Fibroblast of mammary gland (primary cell): Measurements from ENCODE around the gene HOXD12.

Source experiments
- DNase-seq: peaks from one replicate; pipeline ENCODE4 v3.0.0-alpha.2; 2010; ENCODE audit warnings: low read depth
- H3K4me3 ChIP-seq: 2 replicates; pipeline ENCODE4 v1.5.1; 2011; ENCODE audit warnings: low read depth, mild to moderate bottlenecking, low read length, moderate library complexity; ENCODE audit not compliant: control insufficient read depth
- TF ChIP-seq, protein P1 (sequence below): conservative IDR thresholded peaks from 2 replicates; pipeline ENCODE4 v1.5.1; 2011; ENCODE audit warnings: low read depth, low read length, inconsistent platforms; ENCODE audit not compliant: control insufficient read depth, insufficient read depth

HOXD12 gene

DNA sequence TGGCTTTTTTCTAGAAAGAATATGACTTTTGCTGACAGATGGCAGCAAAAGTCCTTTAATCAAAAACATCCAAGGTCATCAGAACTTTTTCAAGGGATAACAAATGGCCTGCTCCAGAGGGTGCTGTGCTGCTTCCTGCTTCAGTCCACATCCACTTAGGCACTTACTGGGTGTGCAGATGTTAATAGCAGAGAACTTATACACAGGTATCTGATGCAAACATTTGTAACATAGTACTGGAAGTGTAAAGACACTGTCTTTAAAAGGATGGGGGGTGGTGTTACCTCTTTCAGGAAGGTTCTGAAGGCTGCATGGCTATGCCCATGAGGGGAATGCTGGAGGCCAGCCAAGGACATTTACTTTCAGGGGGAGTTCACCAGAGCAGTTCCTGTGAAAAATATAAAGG lies 35.4 kb downstream of the HOXD12 start:
- peak; percentile 64 for DNase-seq
- H3K4me3 ChIP-seq: no peak overlapping the region
- TF ChIP-seq, protein P1, sequence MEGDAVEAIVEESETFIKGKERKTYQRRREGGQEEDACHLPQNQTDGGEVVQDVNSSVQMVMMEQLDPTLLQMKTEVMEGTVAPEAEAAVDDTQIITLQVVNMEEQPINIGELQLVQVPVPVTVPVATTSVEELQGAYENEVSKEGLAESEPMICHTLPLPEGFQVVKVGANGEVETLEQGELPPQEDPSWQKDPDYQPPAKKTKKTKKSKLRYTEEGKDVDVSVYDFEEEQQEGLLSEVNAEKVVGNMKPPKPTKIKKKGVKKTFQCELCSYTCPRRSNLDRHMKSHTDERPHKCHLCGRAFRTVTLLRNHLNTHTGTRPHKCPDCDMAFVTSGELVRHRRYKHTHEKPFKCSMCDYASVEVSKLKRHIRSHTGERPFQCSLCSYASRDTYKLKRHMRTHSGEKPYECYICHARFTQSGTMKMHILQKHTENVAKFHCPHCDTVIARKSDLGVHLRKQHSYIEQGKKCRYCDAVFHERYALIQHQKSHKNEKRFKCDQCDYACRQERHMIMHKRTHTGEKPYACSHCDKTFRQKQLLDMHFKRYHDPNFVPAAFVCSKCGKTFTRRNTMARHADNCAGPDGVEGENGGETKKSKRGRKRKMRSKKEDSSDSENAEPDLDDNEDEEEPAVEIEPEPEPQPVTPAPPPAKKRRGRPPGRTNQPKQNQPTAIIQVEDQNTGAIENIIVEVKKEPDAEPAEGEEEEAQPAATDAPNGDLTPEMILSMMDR: peak; percentile 1

DNA sequence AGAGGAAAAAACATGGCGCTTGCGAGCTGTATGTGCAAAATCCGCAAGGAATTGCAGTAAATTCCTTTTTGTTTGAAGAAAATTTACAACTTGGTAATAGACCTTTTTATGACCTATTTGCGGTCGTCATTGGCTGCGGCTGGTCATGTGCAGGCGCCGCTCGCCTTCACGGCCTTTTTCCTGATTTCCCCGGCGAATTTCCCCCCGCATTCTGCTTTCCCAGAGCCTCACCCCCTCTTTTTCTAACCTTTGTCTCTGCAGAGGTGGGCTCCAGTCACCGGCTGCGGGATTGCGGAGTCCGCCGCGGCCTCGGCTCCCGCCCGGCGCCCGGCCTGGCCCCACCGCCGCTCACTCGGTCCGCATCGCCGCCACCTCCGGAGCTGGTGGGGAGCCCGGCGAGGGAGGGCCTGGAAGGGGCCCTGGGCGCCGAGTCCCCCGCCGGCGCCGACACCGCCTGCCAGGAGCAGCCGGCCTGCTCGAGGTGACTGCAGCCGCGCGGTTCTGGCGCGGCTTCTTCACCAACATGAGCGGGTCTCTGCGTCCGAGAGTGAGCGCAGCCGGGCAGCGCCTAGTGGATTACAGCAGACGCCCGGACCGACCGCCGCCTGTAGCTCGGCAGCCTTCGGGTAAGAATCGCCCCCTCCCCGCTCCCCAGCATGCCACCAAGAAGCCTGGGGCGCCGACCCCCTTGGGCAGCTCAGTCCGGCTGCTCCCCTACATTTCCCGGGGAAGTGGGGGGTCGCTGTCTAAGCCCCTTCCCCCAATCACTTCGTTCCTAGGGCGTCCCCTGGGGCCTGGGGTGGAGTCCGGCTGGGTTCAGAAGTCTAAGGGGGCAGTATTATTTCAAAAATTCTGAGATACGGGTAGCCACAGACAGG lies 37.0 kb downstream of the HOXD12 start:
- H3K4me3 ChIP-seq: peak overlapping the region; percentile 78
- TF ChIP-seq, protein P1: no peak
- DNase-seq: peak; percentile 79

DNA sequence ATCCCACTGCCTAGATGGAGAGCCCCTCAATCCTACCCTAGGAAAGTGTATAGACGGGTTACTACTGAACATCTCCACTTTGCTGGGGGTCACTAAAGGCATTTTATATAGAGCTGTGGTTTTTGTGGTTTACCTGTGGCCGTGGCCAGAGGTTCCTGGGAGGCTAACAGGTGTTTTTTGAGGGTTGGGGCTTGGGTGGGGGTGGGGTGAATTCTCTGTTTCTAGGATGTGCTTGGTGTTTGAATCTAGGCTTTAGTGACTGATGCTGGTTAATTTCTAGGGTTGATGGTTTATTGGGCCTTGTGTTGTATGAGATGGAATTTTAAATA lies 37.6 kb downstream of the HOXD12 start:
- peak overlapping the region; percentile 78 for H3K4me3 ChIP-seq
- TF ChIP-seq, protein P1: no peak

DNA sequence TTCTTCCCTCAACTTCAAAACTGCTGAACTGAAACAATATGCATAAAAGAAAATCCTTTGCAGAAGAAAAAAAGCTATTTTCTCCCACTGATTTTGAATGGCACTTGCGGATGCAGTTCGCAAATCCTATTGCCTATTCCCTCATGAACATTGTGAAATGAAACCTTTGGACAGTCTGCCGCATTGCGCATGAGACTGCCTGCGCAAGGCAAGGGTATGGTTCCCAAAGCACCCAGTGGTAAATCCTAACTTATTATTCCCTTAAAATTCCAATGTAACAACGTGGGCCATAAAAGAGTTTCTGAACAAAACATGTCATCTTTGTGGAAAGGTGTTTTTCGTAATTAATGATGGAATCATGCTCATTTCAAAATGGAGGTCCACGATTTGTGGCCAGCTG lies 38.3 kb downstream of the HOXD12 start:
- TF ChIP-seq, protein P1: no peak
- DNase-seq: peak; percentile 56
- peak overlapping the region; percentile 78 for H3K4me3 ChIP-seq

More for the DNA sequence above, 37.6 kb downstream of the HOXD12 start:
- no peak for DNase-seq

DNA sequence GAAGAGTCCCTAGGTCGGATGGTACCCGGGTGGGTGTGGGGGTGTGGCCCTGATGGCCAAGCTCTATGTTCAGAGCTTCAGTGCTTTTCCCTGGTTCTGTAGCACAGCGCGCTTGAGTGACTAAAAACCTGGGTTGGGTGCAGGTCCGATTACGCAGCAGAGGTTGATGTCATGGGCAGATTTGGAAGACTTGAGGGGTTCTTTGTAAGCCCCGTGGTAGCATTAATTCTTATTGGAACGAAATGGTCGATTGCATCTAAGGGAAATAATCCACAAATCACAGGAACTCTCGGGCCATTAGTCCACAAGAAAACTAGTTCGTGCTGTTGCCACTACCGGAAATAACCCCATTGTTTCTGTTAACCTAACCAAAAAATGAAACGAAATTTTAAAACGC lies 38.9 kb downstream of the HOXD12 start:
- DNase-seq: peak; percentile 66
- TF ChIP-seq, protein P1: no peak
- peak overlapping the region; percentile 78 for H3K4me3 ChIP-seq

DNA sequence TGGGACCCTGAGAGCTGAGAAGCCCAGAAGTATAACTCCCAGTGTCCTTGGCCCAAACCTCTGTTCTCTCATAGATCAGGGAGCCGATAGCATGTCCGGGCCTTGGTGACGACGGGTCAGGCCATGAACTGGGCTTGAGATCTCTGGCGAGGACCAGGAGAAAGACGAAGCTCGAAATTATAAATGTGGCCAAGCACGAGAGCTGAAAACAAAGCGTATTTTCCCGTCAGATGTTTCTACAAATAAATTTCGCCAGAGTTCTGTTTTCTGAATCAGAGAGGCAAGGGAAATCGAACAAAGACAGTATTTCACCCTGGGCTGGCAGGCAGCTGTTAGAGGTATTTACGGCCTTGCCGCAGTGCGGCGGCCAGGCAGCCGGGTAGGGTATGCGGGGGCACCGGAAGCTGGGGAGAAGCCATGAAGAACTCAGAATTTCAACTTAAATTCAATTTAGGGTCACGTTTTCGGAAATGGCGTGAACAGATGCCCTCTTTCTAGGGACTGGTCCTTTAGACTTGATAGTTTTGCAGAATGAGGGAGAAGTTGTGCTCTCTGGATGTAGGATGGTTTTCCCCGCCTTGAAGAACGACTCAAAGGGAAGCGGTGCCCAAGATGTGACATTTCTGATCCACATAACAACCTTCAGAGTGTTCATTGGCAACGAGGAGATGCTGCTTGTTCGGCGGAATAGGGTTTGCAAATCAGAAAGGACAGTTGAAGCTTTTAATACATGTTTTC lies 39.5 kb downstream of the HOXD12 start:
- TF ChIP-seq, protein P1: no peak
- peak overlapping the region; percentile 78 for H3K4me3 ChIP-seq
- DNase-seq: peak; percentile 59
